Prostate gland (tissue), 2 donors: ENCODE results near the gene NIM1K. TPM values are rescaled to one million over a fixed set of nuclear protein-coding genes. Genes with fewer than 3 reads are reported as not detected.

Experiments used
- DNase-seq: peaks from one replicate; pipeline ENCODE4 v3.0.0-alpha.2; 2019; ENCODE audit warnings: low spot score
- H3K27ac ChIP-seq, 2 donors: fragments of 200-600 bp; sonication (generic); 2 replicates each; pipeline ENCODE4 v1.5.1; 2017 to 2019
- H3K27me3 ChIP-seq: fragments of 200-600 bp; sonication (generic); replicated peaks from 2 replicates; pipeline ENCODE4 v1.5.1; 2019; ENCODE audit not compliant: insufficient read depth
- H3K36me3 ChIP-seq, 2 donors: fragments of 200-600 bp; sonication (generic); 1 replicate in 1 of 2; 2 replicates in 1 of 2; pipeline versions ENCODE4 v1.5.1 to v1.8.1; 2017 to 2019
- H3K4me1 ChIP-seq: fragments of 200-600 bp; sonication (generic); replicated peaks from 2 replicates; pipeline ENCODE4 v1.5.1; 2019
- H3K4me3 ChIP-seq, 2 donors: fragments of 200-600 bp; sonication (generic); 2 replicates each; pipeline ENCODE4 v1.5.1; 2017 to 2019
- H3K9me3 ChIP-seq: fragments of 200-600 bp; sonication (generic); 2 replicates; pipeline ENCODE4 v1.5.1; 2017
- POLR2A ChIP-seq: fragments of 450-650 bp; IDR thresholded peaks from one replicate; pipeline ENCODE4 v1.6.1; 2016; ENCODE audit warnings: antibody characterized with exemption, mild to moderate bottlenecking
- POLR2AphosphoS5 ChIP-seq: sonication (generic); formaldehyde crosslinking; IDR thresholded peaks from one replicate; pipeline ENCODE4 v1.6.1; 2017; ENCODE audit warnings: antibody characterized with exemption
- WGBS: methylation state at CpG from one replicate; pipeline ENCODE4 v1.1.5; 2018; 5-methylcytosine and 5-hydroxymethylcytosine counted together
- intact Hi-C: fragments of 100-400 bp; cut with DNase I; formaldehyde crosslinking; loops from one replicate; pipeline ENCODE4 v1.14.2; 2022
- total RNA-seq, 2 donors: library from RNA; depleted of rRNA; stranded (reverse); fragments of >200 nt; gene quantifications; one replicate each; pipeline ENCODE4 v1.1.0, GENCODE V29; 2016
- TF ChIP-seq, protein P1 (sequence below), 4 experiments: fragments of 200-600 bp in 2 of 4; fragments of 450-650 bp in 2 of 4; sonication (generic) in 2 of 4; IDR thresholded peaks; 1 replicate in 3 of 4; 2 replicates in 1 of 4; pipeline ENCODE4 v1.5.1; 2016 to 2019; ENCODE audit warnings: antibody characterized with exemption in 4 of 4, mild to moderate bottlenecking in 2 of 4, moderate library complexity in 2 of 4

The NIM1K gene
- total RNA-seq, result under 1 TPM in 1 of 2 donors, not detected in 1; 0.14 TPM

DNA sequence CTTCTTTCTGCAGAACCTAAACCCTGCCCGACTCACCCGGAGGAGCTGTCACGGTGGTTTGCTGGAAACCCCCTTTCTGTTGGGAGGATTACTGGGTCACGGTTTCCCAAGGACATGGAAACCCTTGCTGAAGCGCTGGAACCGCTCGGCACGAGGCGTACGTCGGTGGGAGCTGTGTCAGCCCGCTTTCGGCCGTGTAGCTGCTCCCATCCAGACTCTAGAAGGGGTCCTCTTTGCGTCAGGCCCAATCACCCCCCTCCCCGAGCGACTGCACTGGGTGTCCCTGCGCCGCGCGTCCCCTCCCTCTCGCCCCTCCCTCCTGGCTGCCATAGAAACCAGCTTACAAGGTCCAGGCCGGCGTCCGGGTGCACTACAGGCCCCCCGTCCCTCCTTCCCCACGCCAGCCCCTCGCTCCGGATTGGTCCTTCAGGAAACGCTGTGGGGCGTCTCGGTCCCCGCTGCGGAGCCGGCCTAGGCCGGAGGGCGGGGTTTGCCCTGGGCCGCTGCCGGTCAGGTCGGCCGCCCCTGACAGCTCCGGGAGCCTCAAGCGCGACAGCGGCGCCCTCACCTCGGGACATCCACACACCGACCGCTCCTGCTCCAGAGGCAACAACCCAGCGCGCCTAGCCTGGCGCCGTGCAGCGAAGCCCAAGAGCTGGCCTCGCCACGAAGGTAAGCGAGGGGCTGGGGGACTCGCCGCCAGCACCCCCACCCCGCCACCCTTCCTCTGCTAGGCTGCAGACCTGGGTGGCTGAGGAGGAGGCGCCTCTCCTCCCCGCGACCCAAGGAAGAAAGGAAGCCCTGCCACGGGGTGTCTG lies at the start of gene NIM1K:
TSS of gene NIM1K (plus strand) at position 486 of the 818 bp plus-strand sequence. CDS start 53,551 bp downstream, outside the sequence.
- WGBS, result 3% methylated on average over 33 of the region's 64 CpGs
- no peaks in the 10 kb centered on the region for H3K27me3 ChIP-seq
- TF ChIP-seq POLR2A, result no peak
- TF ChIP-seq, protein P1, sequence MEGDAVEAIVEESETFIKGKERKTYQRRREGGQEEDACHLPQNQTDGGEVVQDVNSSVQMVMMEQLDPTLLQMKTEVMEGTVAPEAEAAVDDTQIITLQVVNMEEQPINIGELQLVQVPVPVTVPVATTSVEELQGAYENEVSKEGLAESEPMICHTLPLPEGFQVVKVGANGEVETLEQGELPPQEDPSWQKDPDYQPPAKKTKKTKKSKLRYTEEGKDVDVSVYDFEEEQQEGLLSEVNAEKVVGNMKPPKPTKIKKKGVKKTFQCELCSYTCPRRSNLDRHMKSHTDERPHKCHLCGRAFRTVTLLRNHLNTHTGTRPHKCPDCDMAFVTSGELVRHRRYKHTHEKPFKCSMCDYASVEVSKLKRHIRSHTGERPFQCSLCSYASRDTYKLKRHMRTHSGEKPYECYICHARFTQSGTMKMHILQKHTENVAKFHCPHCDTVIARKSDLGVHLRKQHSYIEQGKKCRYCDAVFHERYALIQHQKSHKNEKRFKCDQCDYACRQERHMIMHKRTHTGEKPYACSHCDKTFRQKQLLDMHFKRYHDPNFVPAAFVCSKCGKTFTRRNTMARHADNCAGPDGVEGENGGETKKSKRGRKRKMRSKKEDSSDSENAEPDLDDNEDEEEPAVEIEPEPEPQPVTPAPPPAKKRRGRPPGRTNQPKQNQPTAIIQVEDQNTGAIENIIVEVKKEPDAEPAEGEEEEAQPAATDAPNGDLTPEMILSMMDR (IDR thresholded peaks at IDR 0.05), result no peak
- no peak for TF ChIP-seq POLR2AphosphoS5
- H3K9me3 ChIP-seq, result no peaks in the 10 kb centered on the region
- peaks cover 3% of the 10 kb centered on the region for H3K4me1 ChIP-seq
- intact Hi-C loops, result no loop called here
- H3K36me3 ChIP-seq, result no peaks in the 10 kb centered on the region
- peak within 1 kb of the TSS; percentile 34 to 43 for H3K4me3 ChIP-seq
- H3K27ac ChIP-seq, result no peak within 1 kb of the TSS
- peak; percentile 26 for DNase-seq

DNA sequence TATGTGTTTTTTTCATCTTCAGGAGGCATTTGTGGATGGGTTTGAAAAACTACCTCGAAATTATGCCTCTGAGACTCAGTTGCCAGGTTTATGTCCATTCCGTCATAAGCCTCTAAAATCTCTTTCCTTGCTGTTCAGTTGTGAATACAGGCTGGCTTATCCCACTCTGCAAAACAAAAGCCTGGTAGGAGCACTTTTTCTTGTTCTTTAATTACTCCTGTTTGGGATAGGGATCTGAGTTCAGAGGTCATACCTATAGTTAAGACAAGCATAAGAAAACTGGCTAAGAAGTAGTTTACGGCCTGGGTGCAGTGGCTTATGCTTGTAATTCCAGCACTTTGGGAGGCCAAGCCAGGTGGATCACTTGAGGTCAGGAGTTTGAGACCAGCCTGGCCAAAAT lies 47.0 kb upstream of the NIM1K start:
- Histone ChIP-seq H3K27me3 (no peaks in the 10 kb centered on the region), H3K27ac (no peak overlapping the region), H3K4me3 (no peak overlapping the region), H3K9me3 (no peaks in the 10 kb centered on the region), H3K4me1 (no peaks in the 10 kb centered on the region), H3K36me3 (no peaks in the 10 kb centered on the region)
- 81% methylated on average over 3 of the region's 3 CpGs for WGBS
- TF ChIP-seq POLR2AphosphoS5 (no peak), POLR2A (no peak)
- TF ChIP-seq, protein P1 (IDR thresholded peaks at IDR 0.05), result no peak
- no peak for DNase-seq
- intact Hi-C loops, result no loop called here

DNA sequence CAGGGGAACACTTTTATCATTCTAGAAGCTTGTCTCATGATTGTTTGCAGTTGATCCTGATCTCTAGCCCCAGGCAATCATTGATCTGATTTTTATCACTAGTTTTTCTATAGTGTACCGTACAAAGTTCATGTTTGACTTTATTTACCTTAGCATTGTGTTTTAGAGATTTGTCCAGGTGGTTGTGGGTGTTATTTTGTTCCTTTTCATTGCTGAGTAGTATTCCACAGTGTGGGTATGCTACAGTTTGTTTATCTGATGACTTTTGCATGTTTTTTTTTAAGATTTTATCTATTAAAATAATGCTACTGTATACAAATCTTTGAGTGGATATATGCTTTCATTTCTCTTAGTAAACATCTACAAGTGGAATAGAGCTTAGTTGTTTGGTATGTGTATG lies 45.1 kb upstream of the NIM1K start:
- DNase-seq, result no peak
- Histone ChIP-seq H3K4me3 (no peak overlapping the region), H3K27ac (no peak overlapping the region), H3K27me3 (no peaks in the 10 kb centered on the region), H3K9me3 (no peaks in the 10 kb centered on the region), H3K36me3 (no peaks in the 10 kb centered on the region), H3K4me1 (no peaks in the 10 kb centered on the region)
- TF ChIP-seq, protein P1 (IDR thresholded peaks at IDR 0.05), result no peak
- no peak for TF ChIP-seq POLR2AphosphoS5
- TF ChIP-seq POLR2A, result no peak
- 71% methylated on average over 1 of the region's 1 CpG for WGBS
- intact Hi-C loops, result no loop called here

DNA sequence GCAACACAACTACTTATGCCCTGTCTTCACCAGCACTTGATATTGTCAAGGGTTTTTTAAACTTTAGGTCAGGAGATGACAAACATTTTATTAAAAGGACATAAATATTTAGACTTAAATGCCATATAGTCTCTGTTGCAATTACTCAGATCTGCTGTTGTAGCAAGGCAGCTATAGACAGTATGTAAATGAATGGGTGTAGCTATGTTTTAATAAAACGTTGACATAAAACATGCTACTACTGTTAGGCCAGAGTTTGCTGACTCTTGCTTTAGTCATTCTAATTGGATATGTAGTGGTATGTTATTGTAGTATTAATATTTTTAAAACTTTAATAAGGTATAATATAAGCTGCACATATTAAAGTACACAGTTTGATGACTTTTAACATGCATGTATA lies 43.6 kb upstream of the NIM1K start:
- Histone ChIP-seq H3K36me3 (no peaks in the 10 kb centered on the region), H3K27ac (no peak overlapping the region), H3K27me3 (no peaks in the 10 kb centered on the region), H3K4me1 (no peaks in the 10 kb centered on the region), H3K9me3 (no peaks in the 10 kb centered on the region), H3K4me3 (no peak overlapping the region)
- DNase-seq, result no peak
- WGBS, result 70% methylated on average over 1 of the region's 1 CpG
- intact Hi-C loops, result no loop called here
- TF ChIP-seq POLR2AphosphoS5 (no peak), POLR2A (no peak)
- TF ChIP-seq, protein P1 (IDR thresholded peaks at IDR 0.05), result no peak

DNA sequence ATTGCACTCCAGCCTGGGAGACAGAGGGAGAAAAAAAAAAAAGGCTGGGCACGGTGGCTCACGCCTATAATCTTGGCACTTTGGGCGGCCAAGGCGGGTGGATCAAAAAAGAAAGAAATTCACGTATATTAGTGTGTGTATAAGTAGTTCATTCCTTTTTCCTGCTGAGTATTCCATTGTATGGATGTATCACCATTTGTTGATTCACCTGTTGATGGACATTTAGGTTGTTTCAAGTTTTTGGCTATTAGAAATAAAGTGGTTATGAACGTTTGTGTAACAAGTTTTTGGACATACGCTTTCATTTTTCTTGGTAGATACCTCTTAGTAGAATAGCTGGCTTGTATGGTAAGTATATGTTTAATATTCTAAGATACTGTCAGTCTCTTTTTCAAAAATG lies 42.8 kb upstream of the NIM1K start:
- H3K27ac ChIP-seq, result no peak overlapping the region
- H3K9me3 ChIP-seq, result no peaks in the 10 kb centered on the region
- no peak for DNase-seq
- H3K27me3 ChIP-seq, result no peaks in the 10 kb centered on the region
- TF ChIP-seq POLR2A (no peak), POLR2AphosphoS5 (no peak)
- TF ChIP-seq, protein P1 (IDR thresholded peaks at IDR 0.05), result no peak
- 84% methylated on average over 7 of the region's 7 CpGs for WGBS
- H3K4me1 ChIP-seq, result no peaks in the 10 kb centered on the region
- intact Hi-C loops, result no loop called here
- H3K36me3 ChIP-seq, result no peaks in the 10 kb centered on the region
- no peak overlapping the region for H3K4me3 ChIP-seq
